Suprapubic skin (tissue), 4 donors: Measurements from ENCODE around the gene DYRK2.

Experiments used
- EP300 ChIP-seq: sonication (generic); formaldehyde crosslinking; IDR thresholded peaks from one replicate; pipeline ENCODE4 v1.6.1; 2017; ENCODE audit warnings: antibody characterized with exemption
- POLR2A ChIP-seq, 2 donors: fragments of 450-650 bp; IDR thresholded peaks; one replicate each; pipeline ENCODE4 v1.6.1; 2017; ENCODE audit warnings: antibody characterized with exemption in 2 of 2, mild to moderate bottlenecking in 2 of 2, moderate library complexity in 2 of 2
- POLR2AphosphoS5 ChIP-seq, 3 donors: sonication (generic); formaldehyde crosslinking; IDR thresholded peaks; one replicate each; pipeline ENCODE4 v1.6.1; 2017; ENCODE audit warnings: antibody characterized with exemption in 3 of 3
- TF ChIP-seq, protein P1 (sequence below), 2 donors: fragments of 200-600 bp in 1 of 2; fragments of 450-650 bp in 1 of 2; sonication (generic) in 1 of 2; IDR thresholded peaks; one replicate each; pipeline ENCODE4 v1.5.1; 2016 to 2019; ENCODE audit warnings: antibody characterized with exemption in 2 of 2, mild to moderate bottlenecking in 1 of 2, moderate library complexity in 1 of 2

GRCh38 chr12:67676624-67677023 lies 28.1 kb downstream of the DYRK2 start:
- TF ChIP-seq POLR2A (IDR thresholded peaks at IDR 0.05) (no peak), EP300 (no peak), POLR2AphosphoS5 (IDR thresholded peaks at IDR 0.05) (no peak)
- TF ChIP-seq, protein P1, sequence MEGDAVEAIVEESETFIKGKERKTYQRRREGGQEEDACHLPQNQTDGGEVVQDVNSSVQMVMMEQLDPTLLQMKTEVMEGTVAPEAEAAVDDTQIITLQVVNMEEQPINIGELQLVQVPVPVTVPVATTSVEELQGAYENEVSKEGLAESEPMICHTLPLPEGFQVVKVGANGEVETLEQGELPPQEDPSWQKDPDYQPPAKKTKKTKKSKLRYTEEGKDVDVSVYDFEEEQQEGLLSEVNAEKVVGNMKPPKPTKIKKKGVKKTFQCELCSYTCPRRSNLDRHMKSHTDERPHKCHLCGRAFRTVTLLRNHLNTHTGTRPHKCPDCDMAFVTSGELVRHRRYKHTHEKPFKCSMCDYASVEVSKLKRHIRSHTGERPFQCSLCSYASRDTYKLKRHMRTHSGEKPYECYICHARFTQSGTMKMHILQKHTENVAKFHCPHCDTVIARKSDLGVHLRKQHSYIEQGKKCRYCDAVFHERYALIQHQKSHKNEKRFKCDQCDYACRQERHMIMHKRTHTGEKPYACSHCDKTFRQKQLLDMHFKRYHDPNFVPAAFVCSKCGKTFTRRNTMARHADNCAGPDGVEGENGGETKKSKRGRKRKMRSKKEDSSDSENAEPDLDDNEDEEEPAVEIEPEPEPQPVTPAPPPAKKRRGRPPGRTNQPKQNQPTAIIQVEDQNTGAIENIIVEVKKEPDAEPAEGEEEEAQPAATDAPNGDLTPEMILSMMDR (IDR thresholded peaks at IDR 0.05), result no peak
